Heart left ventricle (tissue), 16 donors: Measurements from ENCODE around the gene ZWILCH. TPM values are rescaled to one million over a fixed set of nuclear protein-coding genes. Genes with fewer than 3 reads are reported as not detected.
A peak's percentile ranks its signal among the peaks of the same experiment; 100 is the strongest.

ENCODE experiments used
- ATAC-seq, 4 donors: fragments of 200-7000 bp; cut with Tn5 transposase; one replicate each; pipeline ENCODE4 v1.9.1; 2020 to 2022; ENCODE audit warnings: moderate library complexity in 4 of 4, mild to moderate bottlenecking in 3 of 4, moderate number of reproducible peaks in 1 of 4
- DNase-seq, 5 donors: peaks; one replicate each; pipeline ENCODE4 v3.0.0-alpha.2; 2020
- H3K27ac ChIP-seq, 12 donors: fragments of 200-600 bp; sonication (generic) in 4 of 12; one replicate each; pipeline versions ENCODE4 v1.5.0 to v1.8.0; 2016 to 2022; ENCODE audit warnings: mild to moderate bottlenecking in 2 of 12
- H3K27me3 ChIP-seq, 9 donors: fragments of 200-600 bp; sonication (generic) in 2 of 9; one replicate each; pipeline versions ENCODE4 v1.5.1 to v1.8.0; 2016 to 2022; ENCODE audit warnings: mild to moderate bottlenecking in 3 of 9
- H3K36me3 ChIP-seq, 9 donors: fragments of 200-600 bp; sonication (generic) in 2 of 9; one replicate each; pipeline versions ENCODE4 v1.5.0 to v1.8.0; 2018 to 2022; ENCODE audit warnings: mild to moderate bottlenecking in 2 of 9
- H3K4me1 ChIP-seq, 12 donors: fragments of 200-600 bp; sonication (generic) in 4 of 12; one replicate each; pipeline versions ENCODE4 v1.5.0 to v1.8.0; 2016 to 2022; ENCODE audit warnings: mild to moderate bottlenecking in 3 of 12
- H3K4me3 ChIP-seq, 12 donors: fragments of 200-600 bp; sonication (generic) in 4 of 12; one replicate each; pipeline versions ENCODE4 v1.5.0 to v1.8.0; 2017 to 2022; ENCODE audit warnings: mild to moderate bottlenecking in 9 of 12, moderate library complexity in 4 of 12
- H3K9me3 ChIP-seq, 12 donors: fragments of 200-600 bp; sonication (generic) in 4 of 12; one replicate each; pipeline versions ENCODE4 v1.5.0 to v1.8.0; 2016 to 2022; ENCODE audit warnings: mild to moderate bottlenecking in 1 of 12
- POLR2A ChIP-seq, 2 donors: fragments of 450-650 bp; IDR thresholded peaks; one replicate each; pipeline ENCODE4 v1.6.1; 2017; ENCODE audit warnings: antibody characterized with exemption in 2 of 2, mild to moderate bottlenecking in 2 of 2, moderate library complexity in 2 of 2
- WGBS, 4 donors: extraction: QIAGEN DNeasy Blood & Tissue Kit in 2 of 4; methylation state at CpG; one replicate each; pipeline versions ENCODE4 v1.1.5 to v1.1.7; 2013 to 2018; 5-methylcytosine and 5-hydroxymethylcytosine counted together
- intact Hi-C, 10 donors: fragments of 100-400 bp; cut with DNase I; formaldehyde crosslinking; loops; one replicate each; pipeline versions ENCODE4 v1.11.1 to v1.14.2; 2022
- polyA plus RNA-seq, 2 donors: library from polyadenylated mRNA; stranded (reverse); fragments of 200-250 nt; gene quantifications; one replicate each; pipeline ENCODE4 v1.2.3, GENCODE V29; 2013
- total RNA-seq, 9 donors: library from RNA; depleted of rRNA in 2 of 9; stranded (reverse); fragments of >200 nt in 2 of 9; fragmentation: NEBNext Ultra II Directional in 3 of 9; extraction: Animal tissue kit (Norgen Biotek cat#: 25700) in 3 of 9; gene quantifications; one replicate each; pipeline versions ENCODE4 v1.1.0 to v1.2.4, GENCODE V29; 2016 to 2023
- TF ChIP-seq, protein P1 (sequence below), 12 donors: fragments of 200-600 bp; sonication (generic) in 4 of 12; IDR thresholded peaks; one replicate each; pipeline versions ENCODE4 v1.5.0 to v1.8.0; 2018 to 2022; ENCODE audit warnings: antibody characterized with exemption in 12 of 12, mild to moderate bottlenecking in 5 of 12
- donor health status: ischemic (EF 13 %, LVEDD 7.1; RV severe dilation, severe dysfunction).
- donor health status: healthy with polysubstance abuse.
- donor health status: DM: no; HTN: yes; CAD: no.
- donor health status: DM: no; HTN: no; CAD: no.
- donor health status: ischemic (EF 25% LVEDD 6.9; RV normal size, moderate dysfunction).
- donor health status: ischemic (EF 25% LVEDD 5.7; RV mildly dilated, moderate dysfunction).
- donor health status: healthy.
- donor health status: DM: yes; HTN: yes; CAD: no.
- donor health status: ischemic (EF 35%, LVEDD 5.7; RV mildly dilated, moderate dysfunction).
- donor health status: nonischemic (EF 11% LVEDD 7.7; RV severe dilation, severe dysfunction).
- donor health status: DM: yes; HTN: yes; CAD: no.
- donor health status: PGD.
- donor health status: ischemic (EF 29% LVEDD 5.4; RV normal size, mild dysfunction).
- donor health status: nonischemic (EF 23%, LVEDD 6.1; RV moderate dilation, normal function).

ZWILCH gene
- total and polyA plus RNA-seq, 11 donors = 0.53 to 5.4 (median 2.6) TPM

GRCh38 chr15:66578286-66578875 is 73.3 kb downstream of the ZWILCH start:
- intact Hi-C loops = no loop called here
- DNase-seq = no peak
- H3K4me3 ChIP-seq = no peak overlapping the region
- no peaks in the 10 kb centered on the region for H3K36me3 ChIP-seq
- H3K27me3 ChIP-seq = no peaks in the 10 kb centered on the region
- 45 to 65% (median 53%) methylated on average over 8 to 10 of the region's 10 CpGs for WGBS, 4 donors
- peaks cover 0 to 22% (median 5%) of the 10 kb centered on the region in 12 donors for H3K4me1 ChIP-seq
- peak in 3 of 4 donors; percentile 39 to 76 (median 44) for ATAC-seq
- TF ChIP-seq, protein P1, sequence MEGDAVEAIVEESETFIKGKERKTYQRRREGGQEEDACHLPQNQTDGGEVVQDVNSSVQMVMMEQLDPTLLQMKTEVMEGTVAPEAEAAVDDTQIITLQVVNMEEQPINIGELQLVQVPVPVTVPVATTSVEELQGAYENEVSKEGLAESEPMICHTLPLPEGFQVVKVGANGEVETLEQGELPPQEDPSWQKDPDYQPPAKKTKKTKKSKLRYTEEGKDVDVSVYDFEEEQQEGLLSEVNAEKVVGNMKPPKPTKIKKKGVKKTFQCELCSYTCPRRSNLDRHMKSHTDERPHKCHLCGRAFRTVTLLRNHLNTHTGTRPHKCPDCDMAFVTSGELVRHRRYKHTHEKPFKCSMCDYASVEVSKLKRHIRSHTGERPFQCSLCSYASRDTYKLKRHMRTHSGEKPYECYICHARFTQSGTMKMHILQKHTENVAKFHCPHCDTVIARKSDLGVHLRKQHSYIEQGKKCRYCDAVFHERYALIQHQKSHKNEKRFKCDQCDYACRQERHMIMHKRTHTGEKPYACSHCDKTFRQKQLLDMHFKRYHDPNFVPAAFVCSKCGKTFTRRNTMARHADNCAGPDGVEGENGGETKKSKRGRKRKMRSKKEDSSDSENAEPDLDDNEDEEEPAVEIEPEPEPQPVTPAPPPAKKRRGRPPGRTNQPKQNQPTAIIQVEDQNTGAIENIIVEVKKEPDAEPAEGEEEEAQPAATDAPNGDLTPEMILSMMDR (IDR thresholded peaks at IDR 0.05) = no peak
- TF ChIP-seq POLR2A (IDR thresholded peaks at IDR 0.05) = no peak
- no peaks in the 10 kb centered on the region for H3K9me3 ChIP-seq
- peak overlapping the region in 1 of 12 donors; percentile 34 for H3K27ac ChIP-seq

GRCh38 chr15:66580643-66581042 is 75.5 kb downstream of the ZWILCH start:
- peak in 3 of 4 donors; percentile 65 to 69 (median 67) for ATAC-seq
- intact Hi-C loops = no loop called here
- Histone ChIP-seq H3K27me3 (no peaks in the 10 kb centered on the region), H3K9me3 (no peaks in the 10 kb centered on the region), H3K4me3 (no peak overlapping the region), H3K36me3 (no peaks in the 10 kb centered on the region), H3K27ac (peak overlapping the region in 3 of 12 donors; percentile 30 to 60 (median 38)), H3K4me1 (peaks cover 0 to 14% (median 2%) of the 10 kb centered on the region in 12 donors)
- peak in 3 of 5 donors; percentile 28 to 54 (median 40) for DNase-seq
- no peak for TF ChIP-seq POLR2A (IDR thresholded peaks at IDR 0.05)
- TF ChIP-seq, protein P1 (IDR thresholded peaks at IDR 0.05) = no peak
- WGBS, 4 donors = 60 to 68% (median 61%) methylated on average over 3 of the region's 3 CpGs

- WGBS, 4 donors = 53 to 71% (median 64%) methylated on average over 9 of the region's 9 CpGs
- Histone ChIP-seq H3K4me3 (peak overlapping the region in 3 of 12 donors; percentile 20 to 28 (median 23)), H3K9me3 (no peaks in the 10 kb centered on the region), H3K36me3 (no peaks in the 10 kb centered on the region), H3K27ac (no peak overlapping the region), H3K4me1 (peaks cover 0 to 14% (median 2%) of the 10 kb centered on the region in 12 donors), H3K27me3 (no peaks in the 10 kb centered on the region)
- intact Hi-C loops = no loop called here
- TF ChIP-seq, protein P1 (IDR thresholded peaks at IDR 0.05) = no peak
- TF ChIP-seq POLR2A (IDR thresholded peaks at IDR 0.05) = no peak
- ATAC-seq = no peak
- DNase-seq = no peak
These were observed 76.9 kb downstream of the ZWILCH start for GRCh38 chr15:66581972-66582537.

GRCh38 chr15:66586155-66586976 is 81.2 kb downstream of the ZWILCH start:
- TF ChIP-seq POLR2A (IDR thresholded peaks at IDR 0.05) = no peak
- TF ChIP-seq, protein P1 (IDR thresholded peaks at IDR 0.05) = no peak
- ATAC-seq = peak in 1 of 4 donors; percentile 24

More at GRCh38 chr15:66586155-66586976, 81.2 kb downstream of the ZWILCH start:
- intact Hi-C loops = no loop called here
- WGBS, 4 donors = 73 to 76% (median 75%) methylated on average over 17 of the region's 17 CpGs
- H3K4me1 ChIP-seq = peaks cover 0 to 10% (median 0%) of the 10 kb centered on the region in 12 donors
- H3K27me3 ChIP-seq = no peaks in the 10 kb centered on the region
- no peak for DNase-seq
- H3K36me3 ChIP-seq = no peaks in the 10 kb centered on the region
- H3K27ac ChIP-seq = no peak overlapping the region
- H3K4me3 ChIP-seq = no peak overlapping the region
- H3K9me3 ChIP-seq = no peaks in the 10 kb centered on the region
